OCI-LY3 (cell line): Measurements from ENCODE around the gene EPHB4.

Source experiments
- H2AFZ ChIP-seq: fragments of 200-600, 300-600 bp; shearing (Covaris generic); 2 replicates; pipeline ENCODE4 v1.6.0; 2014; ENCODE audit warnings: antibody characterized with exemption, low read depth, low read length
- H3K27ac ChIP-seq: fragments of 200-600, 300-600 bp; sonication (generic); 2 replicates; pipeline ENCODE4 v1.5.1; 2014; ENCODE audit warnings: mild to moderate bottlenecking, low read length, moderate library complexity, mixed read lengths
- H3K27me3 ChIP-seq: fragments of 200-600, 300-600 bp; sonication (generic); 2 replicates; pipeline ENCODE4 v1.6.1; 2014; ENCODE audit warnings: low read depth, low read length, mixed read lengths
- H3K36me3 ChIP-seq: fragments of 200-600, 300-600 bp; sonication (generic); replicated peaks from 2 replicates; pipeline ENCODE3; 2014; ENCODE audit warnings: low read depth, low read length, mixed read lengths
- H3K4me1 ChIP-seq: fragments of 300-600, 200-600 bp; sonication (generic); 2 replicates; pipeline ENCODE4 v1.6.1; 2014; ENCODE audit warnings: low read length, mixed read lengths
- H3K4me2 ChIP-seq: fragments of 200-600, 300-600 bp; sonication (generic); 2 replicates; pipeline ENCODE4 v1.6.1; 2014; ENCODE audit warnings: low read length, mixed read lengths
- H3K4me3 ChIP-seq: fragments of 300-600, 200-600 bp; sonication (generic); 2 replicates; pipeline ENCODE4 v1.5.1; 2014; ENCODE audit warnings: antibody characterized with exemption, mild to moderate bottlenecking, low read length, moderate library complexity
- H3K79me2 ChIP-seq: fragments of 300-600, 200-600 bp; shearing (Covaris generic); 2 replicates; pipeline ENCODE4 v1.6.1; 2014; ENCODE audit warnings: mild to moderate bottlenecking, low read length, mixed read lengths
- H3K9ac ChIP-seq: fragments of 300-600, 200-600 bp; shearing (Covaris generic); 2 replicates; pipeline ENCODE4 v1.6.0; 2014; ENCODE audit warnings: mild to moderate bottlenecking, low read length, moderate library complexity
- H3K9me3 ChIP-seq: fragments of 200-600, 300-600 bp; shearing (Covaris generic); 2 replicates; pipeline ENCODE4 v1.6.1; 2014; ENCODE audit warnings: low read length, mixed read lengths; ENCODE audit not compliant: insufficient read depth
- H4K20me1 ChIP-seq: fragments of 200-600, 300-600 bp; sonication (generic); 2 replicates; pipeline ENCODE4 v1.6.1; 2016; ENCODE audit warnings: low read length, mixed read lengths; ENCODE audit not compliant: insufficient read depth
- CTCF ChIP-seq: fragments of 200-600, 300-600 bp; sonication (generic); IDR thresholded peaks from 2 replicates; pipeline ENCODE4 v1.5.1; 2014; ENCODE audit warnings: antibody characterized with exemption, low read length, low read depth
- EZH2phosphoT487 ChIP-seq: fragments of 200-600 bp; shearing (Covaris generic); IDR thresholded peaks from 2 replicates; pipeline ENCODE4 v1.6.1; 2018; ENCODE audit warnings: antibody characterized with exemption, mixed run types, low read depth

The EPHB4 gene

GRCh38 chr7:100801833-100802568, 25.3 kb downstream of the EPHB4 start:
- Histone ChIP-seq H3K4me1 (peaks cover 44% of the 10 kb centered on the region), H3K9ac (peak overlapping the region; percentile 91), H4K20me1 (no peaks in the 10 kb centered on the region), H3K36me3 (no peaks in the 10 kb centered on the region), H3K27ac (peak overlapping the region; percentile 85), H3K9me3 (no peaks in the 10 kb centered on the region), H3K4me3 (peak overlapping the region; percentile 83), H3K79me2 (no peaks in the 10 kb centered on the region), H3K4me2 (peak overlapping the region; percentile 98), H2AFZ (0 out of 2 replicates have a peak overlapping the region, but pooled peaks have one; percentile 18), H3K27me3 (no peaks in the 10 kb centered on the region)
- no peak for TF ChIP-seq CTCF
- no peak for TF ChIP-seq EZH2phosphoT487

GRCh38 chr7:100799037-100799896, 28.1 kb downstream of the EPHB4 start:
- H3K4me1 ChIP-seq = peaks cover 44% of the 10 kb centered on the region
- no peak for TF ChIP-seq EZH2phosphoT487
- peak; percentile 75 for TF ChIP-seq CTCF

GRCh38 chr7:100794741-100795140, 32.6 kb downstream of the EPHB4 start:
- Histone ChIP-seq H3K4me1 (peaks cover 10% of the 10 kb centered on the region), H3K4me3 (no peak overlapping the region), H2AFZ (no peak overlapping the region), H3K9ac (no peak overlapping the region), H4K20me1 (no peaks in the 10 kb centered on the region), H3K4me2 (no peak overlapping the region), H3K79me2 (no peaks in the 10 kb centered on the region), H3K9me3 (no peaks in the 10 kb centered on the region), H3K27ac (no peak overlapping the region), H3K27me3 (0 out of 2 replicates have a peak, but pooled peaks cover 2% of the 10 kb centered on the region), H3K36me3 (no peaks in the 10 kb centered on the region)
- no peak for TF ChIP-seq EZH2phosphoT487
- TF ChIP-seq CTCF = no peak

More at GRCh38 chr7:100799037-100799896, 28.1 kb downstream of the EPHB4 start:
- peak overlapping the region; percentile 41 for H3K4me2 ChIP-seq
- H3K9ac ChIP-seq = peak overlapping the region; percentile 13; the same call in 1 of the 2 replicates
- no peaks in the 10 kb centered on the region for H3K79me2 ChIP-seq
- no peaks in the 10 kb centered on the region for H3K36me3 ChIP-seq
- H3K9me3 ChIP-seq = no peaks in the 10 kb centered on the region
- H3K4me3 ChIP-seq = peak overlapping the region; percentile 9; the same call in 1 of the 2 replicates
- no peak overlapping the region for H3K27ac ChIP-seq
- 0 out of 2 replicates have a peak, but pooled peaks cover 2% of the 10 kb centered on the region for H3K27me3 ChIP-seq
- H4K20me1 ChIP-seq = no peaks in the 10 kb centered on the region
- peak overlapping the region; percentile 91; the same call in 1 of the 2 replicates for H2AFZ ChIP-seq
